RWPE2 (cell line): ENCODE results near the gene NBPF12.
"Not testable (repeated sequence)": the region's sequence is repeated elsewhere in the genome, so short reads cannot be mapped to it uniquely, and the experiment has no call there.

ENCODE experiments used
- ATAC-seq: fragments of 200-7000 bp; cut with Tn5 transposase; 3 replicates; pipeline ENCODE4 v1.9.1; 2021; ENCODE audit warnings: low read depth
- DNase-seq: peaks from one replicate; pipeline ENCODE4 v3.0.0-alpha.2; 2020; ENCODE audit warnings: low spot score
- H3K27ac ChIP-seq: fragments of 450-650 bp; 2 replicates; pipeline ENCODE4 v1.5.1; 2017; ENCODE audit warnings: mild to moderate bottlenecking; ENCODE audit not compliant: poor library complexity, severe bottlenecking
- H3K27me3 ChIP-seq: fragments of 250-450 bp; sonication (Bioruptor Pico); 2 replicates; pipeline ENCODE4 v1.5.1; 2021; ENCODE audit warnings: mild to moderate bottlenecking, moderate library complexity; ENCODE audit not compliant: insufficient read depth, poor library complexity, severe bottlenecking
- H3K36me3 ChIP-seq: fragments of 250-450 bp; sonication (Bioruptor Pico); 2 replicates; pipeline ENCODE4 v1.5.1; 2020; ENCODE audit warnings: low read depth, mild to moderate bottlenecking, moderate library complexity
- H3K4me1 ChIP-seq: fragments of 250-450 bp; sonication (Bioruptor Pico); 2 replicates; pipeline ENCODE4 v1.5.1; 2021; ENCODE audit warnings: mild to moderate bottlenecking, moderate library complexity; ENCODE audit not compliant: insufficient read depth, poor library complexity, severe bottlenecking
- H3K4me3 ChIP-seq: fragments of 250-450 bp; sonication (Bioruptor Pico); 2 replicates; pipeline ENCODE4 v1.5.1; 2021; ENCODE audit warnings: mild to moderate bottlenecking, moderate library complexity; ENCODE audit not compliant: severe bottlenecking
- H3K9me3 ChIP-seq: fragments of 250-450 bp; sonication (Bioruptor Pico); 2 replicates; pipeline ENCODE4 v1.5.1; 2021; ENCODE audit warnings: mild to moderate bottlenecking, moderate library complexity; ENCODE audit not compliant: severe bottlenecking
- CTCF ChIP-seq: fragments of 450-650 bp; IDR thresholded peaks from one replicate; pipeline ENCODE4 v1.5.1; 2017; ENCODE audit warnings: mild to moderate bottlenecking, moderate library complexity; ENCODE audit not compliant: poor library complexity, severe bottlenecking

The NBPF12 gene

DNA sequence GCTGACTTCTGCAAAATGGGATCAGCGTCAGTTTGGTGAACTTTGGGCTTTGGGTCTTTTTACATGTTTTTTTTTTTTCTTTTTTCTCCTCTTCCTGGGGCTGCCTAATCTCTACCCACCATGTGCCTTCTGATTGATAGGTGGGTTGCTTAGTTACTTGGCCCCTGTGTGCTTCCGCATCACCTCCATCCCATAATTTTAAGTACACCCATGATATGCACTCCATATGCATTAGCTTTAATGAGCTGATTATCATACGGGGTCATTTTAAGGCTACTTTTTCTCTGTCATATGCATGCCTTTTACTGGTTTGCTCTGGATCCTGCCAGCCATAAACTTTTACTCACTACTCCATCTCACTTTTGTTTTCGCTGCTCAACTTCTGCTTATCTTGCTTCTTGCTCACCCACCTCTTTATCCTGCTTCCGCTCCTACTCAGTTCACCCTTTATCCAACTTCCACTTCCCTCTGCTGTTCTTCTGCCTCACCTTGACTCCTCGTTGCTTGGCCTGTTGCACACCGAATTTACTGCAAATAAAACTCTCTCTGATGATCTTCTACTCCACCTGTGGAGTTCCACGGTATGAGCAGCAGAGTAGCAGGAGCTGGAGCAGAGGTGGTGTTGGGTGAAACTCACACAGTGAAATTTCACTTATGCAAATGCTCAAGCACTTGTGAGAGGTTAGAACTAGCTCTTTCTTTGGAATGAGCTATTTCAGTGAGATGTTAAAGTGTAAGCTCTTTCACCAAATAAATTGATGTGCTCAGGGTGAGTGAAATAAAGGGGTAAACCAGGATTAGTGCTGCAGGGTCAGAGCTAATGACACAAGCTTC lies 3.5 kb upstream of the NBPF12 start:
- DNase-seq, H3K9me3 ChIP-seq, H3K27ac ChIP-seq, H3K27me3 ChIP-seq, H3K4me1 ChIP-seq, H3K4me3 ChIP-seq, ATAC-seq, H3K36me3 ChIP-seq: not testable (repeated sequence)

- not testable (repeated sequence) for H3K4me1 ChIP-seq, DNase-seq, H3K36me3 ChIP-seq, H3K27me3 ChIP-seq, ATAC-seq, H3K4me3 ChIP-seq, H3K9me3 ChIP-seq, H3K27ac ChIP-seq
Measured at GRCh38 chr1:146937462-146937861, 662 bp upstream of the NBPF12 start.

- not testable (repeated sequence) for DNase-seq, H3K4me1 ChIP-seq, H3K27me3 ChIP-seq, H3K9me3 ChIP-seq, H3K36me3 ChIP-seq
- peak; percentile 63 for ATAC-seq
- Histone ChIP-seq H3K27ac (peak overlapping the region; percentile 60), H3K4me3 (peak overlapping the region; percentile 87)
Measured at GRCh38 chr1:146938927-146939786, 1.0 kb downstream of the NBPF12 start.

- H3K27ac ChIP-seq, ATAC-seq, H3K4me1 ChIP-seq, H3K36me3 ChIP-seq, H3K27me3 ChIP-seq, H3K4me3 ChIP-seq, DNase-seq, H3K9me3 ChIP-seq: not testable (repeated sequence)
Measured at GRCh38 chr1:146940293-146940692, 2.2 kb downstream of the NBPF12 start.

DNA sequence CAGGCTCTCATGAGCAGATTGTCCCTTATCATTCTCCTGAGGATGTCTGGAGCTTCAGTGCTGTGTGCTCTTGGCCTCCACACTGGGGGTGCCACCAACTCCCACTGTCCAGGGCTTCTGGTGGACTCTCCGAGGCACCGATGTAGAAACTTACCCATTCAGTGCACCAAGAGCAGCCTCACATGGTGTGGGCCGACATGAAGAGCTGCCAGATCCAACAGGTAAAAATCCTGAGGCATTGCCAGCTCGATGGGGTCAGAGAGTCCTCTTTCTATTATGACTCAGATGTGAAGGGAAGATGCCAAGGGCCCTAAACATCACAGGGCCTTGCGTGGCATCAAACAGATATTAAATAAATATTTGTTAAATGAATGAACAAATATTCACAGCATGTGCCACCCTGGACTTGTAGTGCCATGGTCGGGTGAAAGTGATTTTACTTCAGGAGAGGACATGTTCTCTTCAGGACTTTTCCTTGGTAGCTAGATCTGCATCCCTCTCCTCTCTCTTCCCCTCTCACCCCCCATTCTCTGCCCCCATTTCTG lies 5.3 kb downstream of the NBPF12 start:
- not testable (repeated sequence) for DNase-seq, H3K4me3 ChIP-seq, H3K4me1 ChIP-seq, H3K27ac ChIP-seq, ATAC-seq, H3K36me3 ChIP-seq, H3K27me3 ChIP-seq, H3K9me3 ChIP-seq

GRCh38 chr1:146948127-146948526 lies 10.0 kb downstream of the NBPF12 start:
- H3K36me3 ChIP-seq, H3K4me1 ChIP-seq, H3K4me3 ChIP-seq, DNase-seq, H3K27ac ChIP-seq, H3K27me3 ChIP-seq, ATAC-seq, H3K9me3 ChIP-seq: not testable (repeated sequence)

DNA sequence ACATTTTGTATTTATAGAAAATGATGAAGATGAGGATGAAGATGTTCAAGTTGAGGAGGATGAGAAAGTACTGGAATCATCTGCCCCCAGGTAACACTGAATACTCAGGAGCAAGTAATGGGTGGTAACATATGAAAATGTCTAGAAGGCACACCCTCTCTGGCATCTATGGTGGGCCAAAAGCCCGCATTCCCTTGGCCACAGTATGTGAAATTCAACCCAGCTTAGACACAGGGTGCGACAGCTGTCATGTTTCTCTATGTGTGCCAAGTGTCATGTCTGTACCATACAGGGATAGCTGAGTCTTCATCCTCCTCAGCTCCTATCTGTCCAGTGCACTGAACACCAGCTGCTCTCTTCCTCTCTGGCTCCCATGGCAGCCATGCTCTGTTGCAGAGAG lies 26.2 kb downstream of the NBPF12 start:
- not testable (repeated sequence) for H3K4me1 ChIP-seq, H3K27ac ChIP-seq, H3K27me3 ChIP-seq, DNase-seq, H3K4me3 ChIP-seq, H3K36me3 ChIP-seq, H3K9me3 ChIP-seq, ATAC-seq

DNA sequence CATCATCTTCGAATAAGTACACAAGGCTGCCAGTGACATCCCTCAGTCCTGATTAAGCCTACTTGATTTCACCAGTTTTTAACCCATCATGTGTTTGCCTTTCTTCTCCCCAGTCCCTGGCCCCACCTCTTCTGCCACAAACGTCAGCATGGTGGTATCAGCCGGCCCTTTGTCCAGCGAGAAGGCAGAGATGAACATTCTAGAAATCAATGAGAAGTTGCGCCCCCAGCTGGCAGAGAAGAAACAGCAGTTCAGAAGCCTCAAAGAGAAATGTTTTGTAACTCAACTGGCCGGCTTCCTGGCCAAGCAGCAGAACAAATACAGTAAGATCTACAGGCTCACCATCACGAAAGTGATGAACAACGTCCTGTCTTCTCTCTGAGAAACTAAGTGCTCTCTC lies 28.2 kb downstream of the NBPF12 start:
- DNase-seq, H3K4me1 ChIP-seq, H3K27ac ChIP-seq, H3K36me3 ChIP-seq, H3K9me3 ChIP-seq, H3K4me3 ChIP-seq, ATAC-seq, H3K27me3 ChIP-seq: not testable (repeated sequence)
- TF ChIP-seq CTCF: peak; percentile 32

DNA sequence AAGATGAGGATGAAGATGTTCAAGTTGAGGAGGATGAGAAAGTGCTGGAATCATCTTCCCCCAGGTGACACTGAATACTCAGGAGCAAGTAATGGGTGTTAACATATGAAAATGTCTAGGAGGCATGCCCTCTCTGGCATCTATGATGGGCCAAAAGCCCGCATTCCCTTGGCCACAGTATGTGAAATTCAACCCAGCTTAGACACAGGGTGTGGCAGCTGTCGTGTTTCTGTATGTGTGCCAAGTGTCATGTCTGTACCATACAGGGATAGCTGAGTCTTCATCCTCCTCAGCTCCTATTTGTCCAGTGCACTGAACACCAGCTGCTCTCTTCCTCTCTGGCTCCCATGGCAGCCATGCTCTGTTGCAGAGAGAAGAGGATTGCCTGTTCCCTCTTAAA lies 32.5 kb downstream of the NBPF12 start:
- not testable (repeated sequence) for H3K4me1 ChIP-seq, H3K9me3 ChIP-seq, H3K4me3 ChIP-seq, H3K27me3 ChIP-seq, ATAC-seq, H3K36me3 ChIP-seq, DNase-seq, H3K27ac ChIP-seq
